NCI-H187 (cell line): ENCODE results near the gene ZDHHC13.

ENCODE experiments used
- DNase-seq, 2 experiments: peaks; one replicate each; lab custom pipeline; 2025; lab: John Stamatoyannopoulos, UW

Gene ZDHHC13

GRCh38 chr11:19168090-19168489 lies 51.1 kb downstream of the ZDHHC13 start:
- no peak for DNase-seq

- no peak for DNase-seq
Measured at GRCh38 chr11:19173004-19173689, 56.2 kb downstream of the ZDHHC13 start.

- no peak for DNase-seq
Measured at GRCh38 chr11:19173964-19174638, 57.1 kb downstream of the ZDHHC13 start.

GRCh38 chr11:19176629-19177186 lies 59.7 kb downstream of the ZDHHC13 start:
- no peak for DNase-seq

DNA sequence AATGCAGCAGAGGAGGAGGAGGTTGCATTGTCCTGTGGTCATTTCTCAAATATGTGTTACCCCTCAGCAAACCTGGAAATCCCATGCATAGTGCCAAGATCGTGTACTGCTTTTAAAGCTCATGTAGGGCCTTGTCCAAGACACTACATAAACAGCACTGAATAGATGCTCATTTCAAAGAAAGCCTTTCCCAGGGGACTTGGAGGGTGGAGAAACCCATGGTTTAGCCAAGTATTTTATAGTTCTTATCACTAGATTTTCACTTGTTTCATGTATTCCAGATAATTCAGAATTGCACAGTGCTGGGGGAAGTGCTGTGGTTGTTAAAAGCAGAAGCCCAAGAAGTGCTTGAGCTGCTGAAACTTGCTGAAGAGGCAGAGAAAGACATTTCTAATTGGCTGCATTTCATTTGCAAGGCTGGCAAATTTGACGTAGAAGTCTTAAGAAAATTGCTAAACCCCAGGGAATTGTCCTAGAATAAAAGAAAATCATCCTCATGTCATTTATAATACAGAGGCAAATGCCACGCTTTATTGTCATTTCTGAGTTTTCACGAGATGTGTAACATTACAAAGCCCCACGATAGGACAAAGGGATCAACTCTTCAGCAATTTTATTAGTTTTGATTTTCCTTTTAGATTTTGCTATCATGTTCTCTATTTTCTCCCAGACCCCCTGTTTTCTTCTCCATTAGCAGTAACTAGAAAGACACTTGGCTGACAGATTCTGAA lies 64.7 kb downstream of the ZDHHC13 start:
- no peak for DNase-seq

DNA sequence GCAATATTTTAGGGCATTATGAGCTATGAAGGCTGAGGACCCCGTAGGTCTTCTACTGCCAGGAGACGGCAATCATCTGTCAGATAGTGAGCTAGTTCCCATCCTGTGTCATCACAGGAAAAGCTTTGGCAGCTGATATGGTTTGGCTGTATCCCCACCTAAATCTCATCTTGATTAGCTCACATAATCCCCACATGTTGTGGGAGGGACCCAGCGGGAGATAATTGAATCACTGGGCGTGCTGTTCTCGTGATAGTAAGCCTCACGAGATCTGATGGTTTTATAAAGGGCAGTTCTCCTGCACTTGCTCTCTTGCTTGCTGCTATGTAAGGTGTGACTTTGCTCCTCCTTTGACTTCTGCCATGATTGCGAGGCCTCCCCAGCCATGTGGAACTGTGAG lies 66.7 kb downstream of the ZDHHC13 start:
- no peak for DNase-seq

GRCh38 chr11:19185036-19185435 lies 68.1 kb downstream of the ZDHHC13 start:
- no peak for DNase-seq

- no peak for DNase-seq
Measured at GRCh38 chr11:19185516-19186052, 68.6 kb downstream of the ZDHHC13 start.

DNA sequence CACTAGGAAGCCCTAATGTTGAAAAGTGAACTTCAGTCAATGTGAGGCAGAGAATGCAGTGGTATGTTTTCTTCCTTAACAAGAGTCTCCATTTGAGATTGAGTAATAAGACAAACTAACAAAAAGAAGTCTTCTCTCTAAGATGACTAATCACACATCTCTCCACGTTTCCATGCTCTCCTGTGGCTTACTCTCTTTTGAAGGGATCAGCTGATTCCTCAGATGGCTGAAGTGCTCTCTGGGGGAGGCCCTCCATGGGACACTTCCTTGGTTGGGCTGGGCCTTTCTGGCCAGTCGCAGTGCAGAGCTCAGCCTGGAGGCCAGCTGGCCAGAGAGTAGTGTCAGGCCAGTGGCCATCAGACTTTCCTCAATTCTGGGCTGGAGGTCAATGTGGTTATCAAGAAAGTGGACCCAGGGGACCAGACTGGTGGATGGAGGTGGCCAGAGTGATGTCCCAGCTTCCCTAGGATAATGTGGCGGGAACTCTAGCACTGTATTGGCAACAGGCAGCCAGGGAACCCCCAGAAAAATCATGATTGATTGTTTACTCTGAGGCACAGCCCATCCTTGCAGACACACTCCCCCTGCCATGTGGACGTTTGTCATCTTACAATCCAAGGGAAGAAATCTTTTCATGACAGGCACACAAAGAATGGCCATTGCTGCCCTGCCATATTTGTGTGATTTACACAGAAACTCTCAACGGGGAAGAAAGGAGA lies 70.3 kb downstream of the ZDHHC13 start:
- DNase-seq, result no peak

DNA sequence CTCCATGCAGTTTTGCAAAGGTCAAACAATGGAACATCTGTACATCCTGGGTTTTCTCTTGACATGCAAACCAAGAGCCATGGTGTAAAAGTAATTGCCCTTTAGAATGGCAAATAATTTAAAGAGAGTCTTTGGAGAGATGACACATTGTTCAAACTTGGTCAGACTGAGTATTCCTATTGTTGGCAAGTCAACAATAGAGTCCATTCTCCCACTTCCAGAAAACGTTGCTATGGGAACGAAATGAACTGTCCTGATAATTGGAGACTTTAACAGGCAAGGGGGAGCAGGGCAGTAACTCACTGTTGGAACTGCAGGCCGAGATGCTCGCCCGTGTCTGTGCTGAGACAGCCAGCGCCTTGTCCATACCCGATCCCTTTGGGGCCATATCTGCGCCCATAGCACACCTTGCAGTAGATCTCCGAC lies 70.9 kb downstream of the ZDHHC13 start:
- DNase-seq, result no peak

- DNase-seq, result no peak
Measured at GRCh38 chr11:19191530-19192169, 74.7 kb downstream of the ZDHHC13 start.

DNA sequence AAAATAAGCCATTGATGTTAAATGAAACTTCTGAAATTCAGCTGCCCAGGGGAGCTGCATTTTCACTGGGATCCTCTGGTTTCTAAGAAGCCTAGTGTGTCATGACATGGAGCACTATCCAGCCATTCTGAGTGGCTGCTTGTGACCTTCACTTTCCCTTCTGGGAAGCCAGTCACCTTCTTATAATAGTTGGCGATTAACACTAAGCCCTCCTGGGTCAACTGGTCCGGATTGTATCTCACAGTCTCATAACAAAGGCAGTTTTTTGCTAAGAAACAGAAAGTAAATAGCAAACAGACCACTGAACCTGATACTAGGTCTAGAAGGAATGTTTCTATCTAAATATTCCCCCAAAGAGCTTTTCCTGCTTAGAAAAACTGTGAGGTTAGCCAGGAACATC lies 76.9 kb downstream of the ZDHHC13 start:
- no peak for DNase-seq

GRCh38 chr11:19194620-19195308 lies 77.8 kb downstream of the ZDHHC13 start:
- DNase-seq, result no peak

GRCh38 chr11:19196432-19196831 lies 79.5 kb downstream of the ZDHHC13 start:
- DNase-seq, result no peak

- no peak for DNase-seq
Measured at GRCh38 chr11:19199048-19199447, 82.1 kb downstream of the ZDHHC13 start.

GRCh38 chr11:19199771-19200170 lies 82.8 kb downstream of the ZDHHC13 start:
- DNase-seq, result no peak

DNA sequence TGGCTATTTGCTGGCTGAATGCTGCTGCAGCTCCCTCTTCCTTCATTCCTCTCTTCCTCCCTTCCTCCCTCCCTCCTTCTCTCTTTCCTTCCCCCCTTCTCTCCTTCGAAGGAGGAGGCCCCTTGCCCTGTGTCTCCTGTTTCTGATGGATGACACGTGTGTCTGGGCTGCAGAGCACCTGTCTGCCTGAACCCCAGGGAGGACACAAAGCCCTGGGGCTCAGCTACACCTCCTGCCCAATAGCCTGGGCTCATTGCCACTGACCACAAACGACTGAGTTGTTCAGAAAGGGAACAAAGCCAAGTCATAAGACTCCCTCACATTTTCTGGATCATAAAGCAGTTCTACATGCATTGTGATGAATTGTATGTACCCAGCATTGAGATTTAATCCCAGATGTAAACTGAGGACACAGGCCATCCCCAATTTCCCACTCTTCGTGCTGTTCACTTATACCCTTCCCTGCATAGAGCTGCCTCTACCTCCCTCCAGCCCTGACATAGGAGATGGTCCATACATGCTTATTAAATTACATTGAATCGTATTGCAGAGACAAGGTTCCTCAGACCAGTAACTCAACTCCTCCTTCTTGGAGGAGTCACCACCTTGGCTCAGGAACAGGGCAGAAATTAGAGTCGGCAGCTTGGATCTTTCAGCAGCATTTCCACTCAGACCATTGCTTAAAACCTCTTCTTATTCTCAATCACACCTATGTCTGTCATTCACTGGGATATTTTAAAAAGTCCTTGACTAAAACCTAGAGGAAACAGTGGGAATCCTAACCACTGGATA lies 83.6 kb downstream of the ZDHHC13 start:
- DNase-seq, result no peak

DNA sequence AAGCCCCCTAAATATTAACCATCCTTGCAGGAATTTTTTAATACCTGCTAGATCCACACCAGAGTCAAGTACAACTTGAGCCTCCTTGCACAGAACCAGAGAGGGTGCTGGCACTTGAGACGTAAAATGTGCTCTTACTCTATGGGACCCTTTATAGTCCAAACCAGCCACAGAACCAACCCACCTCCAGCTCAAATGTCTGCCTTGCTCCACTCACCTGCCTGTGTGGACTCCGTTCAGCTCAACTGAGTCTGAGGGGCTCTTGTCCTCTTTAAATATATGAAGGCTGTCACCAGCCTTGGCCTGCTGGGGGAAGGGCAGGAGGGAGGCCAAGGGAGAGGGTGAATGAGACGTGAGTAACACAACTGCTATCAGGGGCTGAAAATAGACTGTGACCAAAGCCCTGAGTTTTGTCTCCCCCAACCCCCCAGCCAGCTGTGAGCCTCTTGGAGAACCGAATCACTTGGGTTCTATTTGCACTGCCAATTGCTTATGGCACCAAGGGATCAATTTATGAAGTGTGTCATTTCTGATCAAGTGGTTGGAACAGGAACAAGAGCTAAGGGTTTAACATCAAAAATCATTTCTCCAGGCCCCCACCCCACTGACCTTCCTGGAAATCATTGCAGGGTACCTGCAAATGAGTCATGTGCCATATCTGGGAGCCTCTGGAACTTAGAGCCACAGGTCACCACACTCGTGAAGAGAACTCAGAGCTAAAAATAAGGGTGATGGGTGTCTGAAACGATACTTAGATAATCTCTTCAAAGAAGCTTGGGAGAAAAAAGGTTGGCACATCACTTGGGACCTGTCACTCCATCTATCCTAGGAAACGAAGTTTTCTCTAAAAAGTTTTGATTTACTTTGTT lies 85.0 kb downstream of the ZDHHC13 start, which contains the start of gene CSRP3:
Gene CSRP3, minus strand, starts transcription at position 247 of the 869 bp plus-strand sequence. CDS start 9,535 bp downstream, outside the sequence.
- no peak for DNase-seq

GRCh38 chr11:19204836-19205235 lies 87.9 kb downstream of the ZDHHC13 start:
- no peak for DNase-seq
